H1 (cell line): ENCODE data around the gene OR8D2. TPM values are rescaled to one million over a fixed set of nuclear protein-coding genes. Genes with fewer than 3 reads are reported as not detected.

Experiments used
- GABPA ChIP-seq: IDR thresholded peaks from 2 replicates; pipeline ENCODE4 v1.6.1; 2011; ENCODE audit warnings: mild to moderate bottlenecking, low read length, moderate library complexity, borderline replicate concordance; ENCODE audit not compliant: insufficient read depth
- USF2 ChIP-seq: IDR thresholded peaks from 2 replicates; pipeline ENCODE4 v1.6.1; 2011; ENCODE audit warnings: low read length, improper control_type of control experiment
- polyA plus RNA-seq, 7 experiments: library from polyadenylated mRNA; depleted of rRNA in 3 of 7; stranded (reverse) in 5 of 7; unstranded in 2 of 7; fragments of >200 nt in 5 of 7; fragments of 200-250 nt in 2 of 7; gene quantifications; 1 replicate in 5 of 7; 2 replicates in 1 of 7; 4 replicates in 1 of 7; pipeline versions ENCODE4 v1.2.1 to v1.2.3, GENCODE V29; 2011 to 2013; ENCODE audit warnings: missing spikeins in 2 of 7, mixed read lengths in 2 of 7
- total RNA-seq: library from RNA; stranded (reverse); fragmentation: NEBNext Ultra II Directional; extraction: Animal tissue kit (Norgen Biotek cat#: 25700); gene quantifications from 2 replicates; pipeline ENCODE4 v1.2.1, GENCODE V29; 2021

Gene OR8D2
- total and polyA plus RNA-seq, 2 of the 8 experiments (the other 6 are each of a cell fraction or from before 2014, with no cell fraction given) = not detected

GRCh38 chr11:124278261-124278660 is 41.7 kb downstream of the OR8D2 start (continued):
- TF ChIP-seq USF2 (no peak), GABPA (no peak)
